H9 (cell line): ENCODE measurements around the gene GTF3C1. TPM values are rescaled to one million over a fixed set of nuclear protein-coding genes. Genes with fewer than 3 reads are reported as not detected.

ENCODE experiments used
- DNase-seq: peaks from one replicate; pipeline ENCODE4 v3.0.0-alpha.2; 2017
- H2AFZ ChIP-seq: one replicate; pipeline ENCODE4 v1.6.1; 2013; ENCODE audit warnings: mild to moderate bottlenecking, low read length, control low read depth, moderate library complexity
- H2AK5ac ChIP-seq: 2 replicates; pipeline ENCODE4 v1.6.1; 2013; ENCODE audit warnings: low read length, control low read depth, mixed read lengths; ENCODE audit not compliant: insufficient read length
- H2BK120ac ChIP-seq: one replicate; pipeline ENCODE4 v1.6.1; 2013; ENCODE audit warnings: low read depth, mild to moderate bottlenecking, low read length, control low read depth, inconsistent platforms; ENCODE audit not compliant: poor library complexity, severe bottlenecking
- H2BK12ac ChIP-seq: 2 replicates; pipeline ENCODE4 v1.6.1; 2013; ENCODE audit warnings: low read length, control low read depth, mixed read lengths, low read depth; ENCODE audit not compliant: insufficient read length
- H2BK15ac ChIP-seq: 2 replicates; pipeline ENCODE4 v1.6.1; 2013; ENCODE audit warnings: low read depth, low read length, control low read depth
- H2BK20ac ChIP-seq: one replicate; pipeline ENCODE4 v1.6.1; 2013; ENCODE audit warnings: low read depth, mild to moderate bottlenecking, low read length, control low read depth, inconsistent platforms; ENCODE audit not compliant: poor library complexity, severe bottlenecking
- H2BK5ac ChIP-seq: 2 replicates; pipeline ENCODE4 v1.6.1; 2013; ENCODE audit warnings: low read length, control low read depth, mixed read lengths; ENCODE audit not compliant: insufficient read length
- H3K14ac ChIP-seq: 2 replicates; pipeline ENCODE4 v1.6.1; 2013; ENCODE audit warnings: low read length, control low read depth; ENCODE audit not compliant: insufficient read depth
- H3K18ac ChIP-seq: 2 replicates; pipeline ENCODE4 v1.6.1; 2013; ENCODE audit warnings: low read depth, mild to moderate bottlenecking, mixed read lengths, low read length, control low read depth; ENCODE audit not compliant: insufficient read length
- H3K23ac ChIP-seq: 2 replicates; pipeline ENCODE4 v1.6.1; 2013; ENCODE audit warnings: low read length, control low read depth, mixed read lengths, low read depth; ENCODE audit not compliant: insufficient read length
- H3K23me2 ChIP-seq: 2 replicates; pipeline ENCODE4 v1.6.1; 2013; ENCODE audit warnings: low read depth, mild to moderate bottlenecking, mixed read lengths, low read length, control low read depth; ENCODE audit not compliant: insufficient read length, poor library complexity, severe bottlenecking
- H3K27ac ChIP-seq: 2 replicates; pipeline ENCODE4 v1.5.1; 2013; ENCODE audit warnings: low read length, control low read depth, mixed read lengths, low read depth; ENCODE audit not compliant: insufficient read length
- H3K27me3 ChIP-seq: 2 replicates; pipeline ENCODE4 v1.6.1; 2013; ENCODE audit warnings: low read length, control low read depth, inconsistent platforms; ENCODE audit not compliant: insufficient read depth
- H3K4ac ChIP-seq: 2 replicates; pipeline ENCODE4 v1.6.1; 2013; ENCODE audit warnings: low read depth, mild to moderate bottlenecking, control low read depth, inconsistent platforms, low read length, moderate library complexity
- H3K4me1 ChIP-seq: 2 replicates; pipeline ENCODE4 v1.6.1; 2013; ENCODE audit warnings: low read length, control low read depth, inconsistent platforms; ENCODE audit not compliant: insufficient read depth
- H3K4me2 ChIP-seq: 2 replicates; pipeline ENCODE4 v1.6.1; 2013; ENCODE audit warnings: low read length, control low read depth, mixed read lengths; ENCODE audit not compliant: insufficient read length, insufficient read depth
- H3K56ac ChIP-seq: 2 replicates; pipeline ENCODE4 v1.6.1; 2013; ENCODE audit warnings: low read depth, mild to moderate bottlenecking, mixed read lengths, low read length, control low read depth; ENCODE audit not compliant: insufficient read length
- H3K79me1 ChIP-seq: 2 replicates; pipeline ENCODE4 v1.6.1; 2013; ENCODE audit warnings: low read depth, mild to moderate bottlenecking, moderate library complexity, low read length, control low read depth, inconsistent platforms; ENCODE audit not compliant: insufficient read depth, poor library complexity, severe bottlenecking
- H3K79me2 ChIP-seq: 2 replicates; pipeline ENCODE4 v1.6.1; 2013; ENCODE audit warnings: low read length, control low read depth, inconsistent platforms; ENCODE audit not compliant: insufficient read depth
- H3K9ac ChIP-seq: 2 replicates; pipeline ENCODE4 v1.6.1; 2013; ENCODE audit warnings: low read length, control low read depth, mixed read lengths; ENCODE audit not compliant: insufficient read length; ENCODE audit errors: extremely low read depth
- H3K9me3 ChIP-seq: one replicate; pipeline ENCODE4 v1.6.1; 2013; ENCODE audit warnings: low read depth, low read length, inconsistent platforms; ENCODE audit not compliant: control insufficient read depth
- H3T11ph ChIP-seq: one replicate; pipeline ENCODE4 v1.6.1; 2013; ENCODE audit warnings: mild to moderate bottlenecking, low read length, control low read depth, inconsistent platforms
- H4K20me1 ChIP-seq: one replicate; pipeline ENCODE4 v1.6.1; 2013; ENCODE audit not compliant: control insufficient read depth, insufficient read length, insufficient read depth
- H4K5ac ChIP-seq: 2 replicates; pipeline ENCODE4 v1.6.1; 2013; ENCODE audit warnings: low read depth, mild to moderate bottlenecking, mixed read lengths, low read length, control low read depth; ENCODE audit not compliant: insufficient read length
- H4K8ac ChIP-seq: replicated peaks from 2 replicates; pipeline ENCODE4 v1.6.1; 2013; ENCODE audit warnings: low read length, control low read depth, mixed read lengths, low read depth; ENCODE audit not compliant: insufficient read length
- H4K91ac ChIP-seq: 2 replicates; pipeline ENCODE4 v1.6.1; 2013; ENCODE audit warnings: low read depth, mild to moderate bottlenecking, moderate library complexity, mixed read lengths, low read length, control low read depth; ENCODE audit not compliant: insufficient read length
- H3K27ac Mint-ChIP-seq, 3 experiments: 2 replicates in 2 of 3; 3 replicates in 1 of 3; pipeline ENCODE4 v1.8.0; 2020 to 2021; ENCODE audit warnings: mixed read lengths in 3 of 3, mild to moderate bottlenecking in 1 of 3, moderate library complexity in 1 of 3
- H3K27me3 Mint-ChIP-seq: 2 replicates; pipeline ENCODE4 v1.8.0; 2021; ENCODE audit warnings: low read depth, mild to moderate bottlenecking, moderate library complexity, mixed read lengths
- H3K36me3 Mint-ChIP-seq, 3 experiments: 2 replicates in 2 of 3; 3 replicates in 1 of 3; pipeline ENCODE4 v1.8.0; 2020 to 2021; ENCODE audit warnings: low read depth in 3 of 3, mixed read lengths in 3 of 3; ENCODE audit not compliant: insufficient read depth in 1 of 3
- H3K4me1 Mint-ChIP-seq, 2 experiments: 2 replicates each; pipeline ENCODE4 v1.8.0; 2020; ENCODE audit warnings: mixed read lengths in 2 of 2
- H3K4me3 Mint-ChIP-seq, 2 experiments: 2 replicates in 1 of 2; 3 replicates in 1 of 2; pipeline ENCODE4 v1.8.0; 2020 to 2021; ENCODE audit warnings: mild to moderate bottlenecking in 2 of 2, mixed read lengths in 2 of 2, moderate library complexity in 1 of 2
- H3K9me3 Mint-ChIP-seq, 2 experiments: 2 replicates in 1 of 2; 3 replicates in 1 of 2; pipeline ENCODE4 v1.8.0; 2020; ENCODE audit warnings: mild to moderate bottlenecking in 2 of 2, mixed read lengths in 2 of 2, moderate library complexity in 1 of 2
- whole genome bisulfite sequencing: extraction: QIAGEN DNeasy Blood & Tissue Kit; methylation state at CpG from one replicate; pipeline ENCODE4 v1.1.7; 2013; ENCODE audit warnings: missing lambda C conversion rate, low lambda C conversion rate, mixed read lengths; ENCODE audit not compliant: insufficient read length; ENCODE audit errors: extremely low coverage; 5-methylcytosine and 5-hydroxymethylcytosine counted together
- total RNA-seq: library from RNA; stranded (reverse); gene quantifications from 2 replicates; pipeline ENCODE4 v1.2.1, GENCODE V29; 2021
- TF ChIP-seq, protein P1 (sequence below): fragments of 200-600 bp; sonication (generic); conservative IDR thresholded peaks from 3 replicates; pipeline ENCODE4 v1.8.0; 2021; ENCODE audit warnings: antibody characterized with exemption, mild to moderate bottlenecking

The GTF3C1 gene
- total RNA-seq, 1 experiment from 2014 or later: 113 TPM

DNA sequence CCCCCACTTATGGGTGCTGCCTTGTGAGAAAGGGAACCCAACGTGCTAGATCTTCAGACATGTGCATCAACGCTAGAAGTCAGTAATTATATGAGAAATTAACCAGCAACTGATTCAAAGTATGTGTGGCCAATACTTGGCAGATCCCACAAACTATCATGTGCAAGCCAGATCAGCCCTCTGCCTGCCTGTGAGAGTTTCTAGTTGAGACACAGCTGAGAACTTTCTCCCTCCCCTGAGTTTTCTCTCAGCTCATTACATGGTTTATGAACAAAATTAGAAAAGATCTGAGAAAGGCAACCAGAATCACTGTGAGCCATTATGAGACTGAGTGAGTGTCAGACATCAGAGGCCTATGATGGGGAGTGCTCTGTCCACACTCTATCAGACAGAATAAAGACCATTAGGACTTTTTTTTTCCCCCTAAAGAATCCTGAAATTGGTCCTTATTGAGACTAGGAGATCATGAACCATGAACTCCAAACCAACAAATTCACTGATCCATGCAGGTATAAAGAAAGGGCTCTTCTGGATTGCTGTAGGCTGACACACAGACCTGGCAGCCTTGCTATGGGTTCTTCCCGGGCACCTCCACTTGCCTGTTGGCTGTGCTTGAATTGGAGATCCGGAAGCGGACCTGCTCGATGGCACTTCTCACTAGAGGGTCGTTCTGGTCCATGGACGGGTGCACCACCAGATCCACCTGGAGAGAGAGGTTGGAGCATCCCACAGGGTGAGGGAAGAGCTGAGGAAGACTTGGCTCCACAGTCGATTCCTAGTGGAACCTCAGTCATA lies 51.5 kb downstream of the GTF3C1 start:
- Histone ChIP-seq H3K4me1 (no peaks in the 10 kb centered on the region), H3K14ac (no peak overlapping the region), H3T11ph (no peak overlapping the region), H4K5ac (no peak overlapping the region), H3K27ac (no peak overlapping the region), H3K23ac (no peak overlapping the region), H3K9ac (no peak overlapping the region), H2AK5ac (no peak overlapping the region), H3K56ac (no peak overlapping the region), H3K4me2 (no peak overlapping the region), H3K18ac (no peak overlapping the region), H3K79me2 (no peaks in the 10 kb centered on the region), H3K23me2 (no peaks in the 10 kb centered on the region), H2BK20ac (no peak overlapping the region), H4K20me1 (no peaks in the 10 kb centered on the region), H2AFZ (no peak overlapping the region), H3K9me3 (no peaks in the 10 kb centered on the region), H4K91ac (no peak overlapping the region), H2BK15ac (no peak overlapping the region), H2BK5ac (no peak overlapping the region), H3K79me1 (no peaks in the 10 kb centered on the region), H2BK120ac (no peak overlapping the region), H3K4ac (no peak overlapping the region), H4K8ac (no peak overlapping the region), H2BK12ac (no peak overlapping the region), H3K27me3 (no peaks in the 10 kb centered on the region)
- Mint-ChIP-seq H3K36me3 (peaks cover 44 to 97% (median 92%) of the 10 kb centered on the region in 3 experiments; a peak in 6 of 7 replicates), H3K9me3 (no peaks in the 10 kb centered on the region), H3K27ac (no peak overlapping the region), H3K27me3 (no peaks in the 10 kb centered on the region), H3K4me3 (no peak overlapping the region), H3K4me1 (no peaks in the 10 kb centered on the region)
- WGBS: no CpG with 5 or more reads among the region's 9 CpGs
- no peak for DNase-seq
- TF ChIP-seq, protein P1, sequence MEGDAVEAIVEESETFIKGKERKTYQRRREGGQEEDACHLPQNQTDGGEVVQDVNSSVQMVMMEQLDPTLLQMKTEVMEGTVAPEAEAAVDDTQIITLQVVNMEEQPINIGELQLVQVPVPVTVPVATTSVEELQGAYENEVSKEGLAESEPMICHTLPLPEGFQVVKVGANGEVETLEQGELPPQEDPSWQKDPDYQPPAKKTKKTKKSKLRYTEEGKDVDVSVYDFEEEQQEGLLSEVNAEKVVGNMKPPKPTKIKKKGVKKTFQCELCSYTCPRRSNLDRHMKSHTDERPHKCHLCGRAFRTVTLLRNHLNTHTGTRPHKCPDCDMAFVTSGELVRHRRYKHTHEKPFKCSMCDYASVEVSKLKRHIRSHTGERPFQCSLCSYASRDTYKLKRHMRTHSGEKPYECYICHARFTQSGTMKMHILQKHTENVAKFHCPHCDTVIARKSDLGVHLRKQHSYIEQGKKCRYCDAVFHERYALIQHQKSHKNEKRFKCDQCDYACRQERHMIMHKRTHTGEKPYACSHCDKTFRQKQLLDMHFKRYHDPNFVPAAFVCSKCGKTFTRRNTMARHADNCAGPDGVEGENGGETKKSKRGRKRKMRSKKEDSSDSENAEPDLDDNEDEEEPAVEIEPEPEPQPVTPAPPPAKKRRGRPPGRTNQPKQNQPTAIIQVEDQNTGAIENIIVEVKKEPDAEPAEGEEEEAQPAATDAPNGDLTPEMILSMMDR: no peak
